ENCODE results near the gene DEXI.

DEXI gene

GRCh38 chr16:10942352-10943063, at the start of gene DEXI:
DEXI (minus strand) TSS chr16:10942468; CDS start chr16:10942005, 463 bp downstream.
- peak; percentile 92 for DNase-seq (ENCODE audit: insufficient read length, low spot score)
- peak; percentile 85 for FAIRE-seq

- no peak for DNase-seq (ENCODE audit: insufficient read length, low spot score)
- no peak for FAIRE-seq
Measured at GRCh38 chr16:10990378-10990777, 48.1 kb upstream of the DEXI start.

GRCh38 chr16:10989559-10989958, 47.3 kb upstream of the DEXI start:
- DNase-seq (ENCODE audit: insufficient read length, low spot score) (no peak), FAIRE-seq (no peak)

GRCh38 chr16:10988879-10989278, 46.6 kb upstream of the DEXI start:
- DNase-seq (ENCODE audit: insufficient read length, low spot score) (no peak), FAIRE-seq (no peak)

GRCh38 chr16:10988164-10988803, 46.0 kb upstream of the DEXI start:
- DNase-seq (ENCODE audit: insufficient read length, low spot score) (no peak), FAIRE-seq (peak; percentile 47)

- no peak for DNase-seq (ENCODE audit: insufficient read length, low spot score)
- FAIRE-seq = peak; percentile 56
Measured at GRCh38 chr16:10987361-10988163, 45.3 kb upstream of the DEXI start.

- no peak for DNase-seq (ENCODE audit: insufficient read length, low spot score)
- no peak for FAIRE-seq
Measured at GRCh38 chr16:10984509-10984908, 42.2 kb upstream of the DEXI start.

- FAIRE-seq (peak; percentile 26), DNase-seq (ENCODE audit: insufficient read length, low spot score) (no peak)
Measured at GRCh38 chr16:10983159-10983558, 40.9 kb upstream of the DEXI start.

- no peak for DNase-seq (ENCODE audit: insufficient read length, low spot score)
- FAIRE-seq = peak; percentile 86
Measured at GRCh38 chr16:10982465-10983150, 40.3 kb upstream of the DEXI start.

- peak; percentile 54 for DNase-seq (ENCODE audit: insufficient read length, low spot score)
Measured at GRCh38 chr16:10981697-10982216, 39.5 kb upstream of the DEXI start.

GRCh38 chr16:10980813-10981212, 38.5 kb upstream of the DEXI start:
- DNase-seq (ENCODE audit: insufficient read length, low spot score) = no peak
- no peak for FAIRE-seq

More at GRCh38 chr16:10981697-10982216, 39.5 kb upstream of the DEXI start:
- peak; percentile 94 for FAIRE-seq

GRCh38 chr16:10979717-10980601, 37.7 kb upstream of the DEXI start:
- FAIRE-seq (no peak), DNase-seq (ENCODE audit: insufficient read length, low spot score) (no peak)

GRCh38 chr16:10978871-10979446, 36.7 kb upstream of the DEXI start:
- DNase-seq (ENCODE audit: insufficient read length, low spot score) = no peak
- FAIRE-seq = no peak

GRCh38 chr16:10978124-10978523, 35.9 kb upstream of the DEXI start:
- DNase-seq (ENCODE audit: insufficient read length, low spot score) (no peak), FAIRE-seq (no peak)

- FAIRE-seq = no peak
- DNase-seq (ENCODE audit: insufficient read length, low spot score) = no peak
Measured at GRCh38 chr16:10976634-10977033, 34.4 kb upstream of the DEXI start.

GRCh38 chr16:10972819-10973464, 30.7 kb upstream of the DEXI start:
- DNase-seq (ENCODE audit: insufficient read length, low spot score) = no peak

GRCh38 chr16:10972108-10972818, 30.0 kb upstream of the DEXI start:
- FAIRE-seq (no peak), DNase-seq (ENCODE audit: insufficient read length, low spot score) (no peak)

More at GRCh38 chr16:10972819-10973464, 30.7 kb upstream of the DEXI start:
- FAIRE-seq = no peak

GRCh38 chr16:10971560-10971961, 29.3 kb upstream of the DEXI start:
- FAIRE-seq = peak; percentile 78

More at GRCh38 chr16:10971560-10971961, 29.3 kb upstream of the DEXI start:
- DNase-seq (ENCODE audit: insufficient read length, low spot score) = no peak

Data from GM19239 (cell line).